Heart left ventricle (tissue), 16 donors: ENCODE data around the gene OSBPL10. TPM values are rescaled to one million over a fixed set of nuclear protein-coding genes. Genes with fewer than 3 reads are reported as not detected.

Experiments used
- ATAC-seq, 4 donors: fragments of 200-7000 bp; cut with Tn5 transposase; one replicate each; pipeline ENCODE4 v1.9.1; 2020 to 2022; ENCODE audit warnings: moderate library complexity in 4 of 4, mild to moderate bottlenecking in 3 of 4, moderate number of reproducible peaks in 1 of 4
- DNase-seq, 5 donors: peaks; one replicate each; pipeline ENCODE4 v3.0.0-alpha.2; 2020
- H3K27ac ChIP-seq, 12 donors: fragments of 200-600 bp; sonication (generic) in 4 of 12; one replicate each; pipeline versions ENCODE4 v1.5.0 to v1.8.0; 2016 to 2022; ENCODE audit warnings: mild to moderate bottlenecking in 2 of 12
- H3K27me3 ChIP-seq, 9 donors: fragments of 200-600 bp; sonication (generic) in 2 of 9; one replicate each; pipeline versions ENCODE4 v1.5.1 to v1.8.0; 2016 to 2022; ENCODE audit warnings: mild to moderate bottlenecking in 3 of 9
- H3K36me3 ChIP-seq, 9 donors: fragments of 200-600 bp; sonication (generic) in 2 of 9; one replicate each; pipeline versions ENCODE4 v1.5.0 to v1.8.0; 2018 to 2022; ENCODE audit warnings: mild to moderate bottlenecking in 2 of 9
- H3K4me1 ChIP-seq, 12 donors: fragments of 200-600 bp; sonication (generic) in 4 of 12; one replicate each; pipeline versions ENCODE4 v1.5.0 to v1.8.0; 2016 to 2022; ENCODE audit warnings: mild to moderate bottlenecking in 3 of 12
- H3K4me3 ChIP-seq, 12 donors: fragments of 200-600 bp; sonication (generic) in 4 of 12; one replicate each; pipeline versions ENCODE4 v1.5.0 to v1.8.0; 2017 to 2022; ENCODE audit warnings: mild to moderate bottlenecking in 9 of 12, moderate library complexity in 4 of 12
- H3K9me3 ChIP-seq, 12 donors: fragments of 200-600 bp; sonication (generic) in 4 of 12; one replicate each; pipeline versions ENCODE4 v1.5.0 to v1.8.0; 2016 to 2022; ENCODE audit warnings: mild to moderate bottlenecking in 1 of 12
- POLR2A ChIP-seq, 2 donors: fragments of 450-650 bp; IDR thresholded peaks; one replicate each; pipeline ENCODE4 v1.6.1; 2017; ENCODE audit warnings: antibody characterized with exemption in 2 of 2, mild to moderate bottlenecking in 2 of 2, moderate library complexity in 2 of 2
- WGBS, 4 donors: extraction: QIAGEN DNeasy Blood & Tissue Kit in 2 of 4; methylation state at CpG; one replicate each; pipeline versions ENCODE4 v1.1.5 to v1.1.7; 2013 to 2018; 5-methylcytosine and 5-hydroxymethylcytosine counted together
- intact Hi-C, 10 donors: fragments of 100-400 bp; cut with DNase I; formaldehyde crosslinking; loops; one replicate each; pipeline versions ENCODE4 v1.11.1 to v1.14.2; 2022
- polyA plus RNA-seq, 2 donors: library from polyadenylated mRNA; stranded (reverse); fragments of 200-250 nt; gene quantifications; one replicate each; pipeline ENCODE4 v1.2.3, GENCODE V29; 2013
- total RNA-seq, 9 donors: library from RNA; depleted of rRNA in 2 of 9; stranded (reverse); fragments of >200 nt in 2 of 9; fragmentation: NEBNext Ultra II Directional in 3 of 9; extraction: Animal tissue kit (Norgen Biotek cat#: 25700) in 3 of 9; gene quantifications; one replicate each; pipeline versions ENCODE4 v1.1.0 to v1.2.4, GENCODE V29; 2016 to 2023
- TF ChIP-seq, protein P1 (sequence below), 12 donors: fragments of 200-600 bp; sonication (generic) in 4 of 12; IDR thresholded peaks; one replicate each; pipeline versions ENCODE4 v1.5.0 to v1.8.0; 2018 to 2022; ENCODE audit warnings: antibody characterized with exemption in 12 of 12, mild to moderate bottlenecking in 5 of 12
- donor health status: ischemic (EF 13 %, LVEDD 7.1; RV severe dilation, severe dysfunction).
- donor health status: healthy with polysubstance abuse.
- donor health status: DM: no; HTN: yes; CAD: no.
- donor health status: DM: no; HTN: no; CAD: no.
- donor health status: ischemic (EF 25% LVEDD 6.9; RV normal size, moderate dysfunction).
- donor health status: ischemic (EF 25% LVEDD 5.7; RV mildly dilated, moderate dysfunction).
- donor health status: healthy.
- donor health status: DM: yes; HTN: yes; CAD: no.
- donor health status: ischemic (EF 35%, LVEDD 5.7; RV mildly dilated, moderate dysfunction).
- donor health status: nonischemic (EF 11% LVEDD 7.7; RV severe dilation, severe dysfunction).
- donor health status: DM: yes; HTN: yes; CAD: no.
- donor health status: PGD.
- donor health status: ischemic (EF 29% LVEDD 5.4; RV normal size, mild dysfunction).
- donor health status: nonischemic (EF 23%, LVEDD 6.1; RV moderate dilation, normal function).

Gene OSBPL10
- total and polyA plus RNA-seq, 11 donors: 1.3 to 12.7 (median 3.9) TPM

DNA sequence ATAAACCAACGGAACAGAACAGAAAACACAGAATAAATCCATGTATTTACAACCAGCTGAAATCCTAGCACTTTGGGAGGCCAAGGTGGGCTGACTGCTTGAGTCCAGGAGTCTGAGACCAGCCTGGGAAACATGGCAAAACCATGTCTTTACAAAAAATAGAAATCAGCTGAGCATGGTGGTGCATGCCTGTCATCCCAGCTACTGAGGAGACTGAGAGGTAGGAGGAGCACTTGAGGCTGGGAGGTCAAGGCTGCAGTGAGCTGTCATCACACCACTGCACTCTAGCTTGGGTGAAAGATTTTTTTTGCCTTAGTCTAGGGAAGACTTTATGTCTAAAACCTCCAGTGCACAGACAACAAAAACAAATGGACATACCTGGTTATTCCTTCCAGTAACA, 327.6 kb downstream of the OSBPL10 start:
- Histone ChIP-seq H3K27me3 (no peaks in the 10 kb centered on the region), H3K9me3 (peaks cover 0 to 91% (median 65%) of the 10 kb centered on the region in 12 donors), H3K4me3 (no peak overlapping the region), H3K36me3 (peaks cover 0 to under 1% (median 0%) of the 10 kb centered on the region in 9 donors), H3K27ac (no peak overlapping the region), H3K4me1 (no peaks in the 10 kb centered on the region)
- ATAC-seq: no peak
- no peak for DNase-seq
- intact Hi-C loops: no loop called here
- TF ChIP-seq, protein P1, sequence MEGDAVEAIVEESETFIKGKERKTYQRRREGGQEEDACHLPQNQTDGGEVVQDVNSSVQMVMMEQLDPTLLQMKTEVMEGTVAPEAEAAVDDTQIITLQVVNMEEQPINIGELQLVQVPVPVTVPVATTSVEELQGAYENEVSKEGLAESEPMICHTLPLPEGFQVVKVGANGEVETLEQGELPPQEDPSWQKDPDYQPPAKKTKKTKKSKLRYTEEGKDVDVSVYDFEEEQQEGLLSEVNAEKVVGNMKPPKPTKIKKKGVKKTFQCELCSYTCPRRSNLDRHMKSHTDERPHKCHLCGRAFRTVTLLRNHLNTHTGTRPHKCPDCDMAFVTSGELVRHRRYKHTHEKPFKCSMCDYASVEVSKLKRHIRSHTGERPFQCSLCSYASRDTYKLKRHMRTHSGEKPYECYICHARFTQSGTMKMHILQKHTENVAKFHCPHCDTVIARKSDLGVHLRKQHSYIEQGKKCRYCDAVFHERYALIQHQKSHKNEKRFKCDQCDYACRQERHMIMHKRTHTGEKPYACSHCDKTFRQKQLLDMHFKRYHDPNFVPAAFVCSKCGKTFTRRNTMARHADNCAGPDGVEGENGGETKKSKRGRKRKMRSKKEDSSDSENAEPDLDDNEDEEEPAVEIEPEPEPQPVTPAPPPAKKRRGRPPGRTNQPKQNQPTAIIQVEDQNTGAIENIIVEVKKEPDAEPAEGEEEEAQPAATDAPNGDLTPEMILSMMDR (IDR thresholded peaks at IDR 0.05): no peak
- no peak for TF ChIP-seq POLR2A (IDR thresholded peaks at IDR 0.05)
- 77 to 94% (median 88%) methylated on average over 1 of the region's 1 CpG for WGBS, 4 donors

DNA sequence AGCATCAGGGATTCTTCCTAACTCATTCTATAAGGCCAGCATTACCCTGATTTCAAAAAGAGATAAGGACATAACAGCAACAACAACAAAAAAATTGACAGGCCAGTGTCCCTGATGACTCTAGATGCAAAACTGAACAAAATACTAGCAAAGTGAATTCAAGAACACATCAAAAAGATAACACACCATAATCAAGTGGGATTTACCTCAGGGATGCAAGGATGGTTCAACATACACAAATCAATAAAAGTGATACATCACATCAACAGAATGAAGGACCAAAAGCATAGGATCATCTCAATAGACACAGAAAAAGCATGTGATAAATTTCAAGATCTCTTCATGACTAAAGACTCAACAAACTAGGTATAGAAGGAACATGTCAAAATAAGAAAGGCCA, 328.8 kb downstream of the OSBPL10 start:
- no peaks in the 10 kb centered on the region for H3K4me1 ChIP-seq
- no peak overlapping the region for H3K4me3 ChIP-seq
- ATAC-seq (no peak), DNase-seq (no peak)
- intact Hi-C loops: no loop called here
- peaks cover 0 to 90% (median 65%) of the 10 kb centered on the region in 12 donors for H3K9me3 ChIP-seq
- no peak overlapping the region for H3K27ac ChIP-seq
- no peaks in the 10 kb centered on the region for H3K27me3 ChIP-seq
- no peak for TF ChIP-seq POLR2A (IDR thresholded peaks at IDR 0.05)
- TF ChIP-seq, protein P1 (IDR thresholded peaks at IDR 0.05): no peak
- peaks cover 0 to 13% (median under 1%) of the 10 kb centered on the region in 9 donors for H3K36me3 ChIP-seq

DNA sequence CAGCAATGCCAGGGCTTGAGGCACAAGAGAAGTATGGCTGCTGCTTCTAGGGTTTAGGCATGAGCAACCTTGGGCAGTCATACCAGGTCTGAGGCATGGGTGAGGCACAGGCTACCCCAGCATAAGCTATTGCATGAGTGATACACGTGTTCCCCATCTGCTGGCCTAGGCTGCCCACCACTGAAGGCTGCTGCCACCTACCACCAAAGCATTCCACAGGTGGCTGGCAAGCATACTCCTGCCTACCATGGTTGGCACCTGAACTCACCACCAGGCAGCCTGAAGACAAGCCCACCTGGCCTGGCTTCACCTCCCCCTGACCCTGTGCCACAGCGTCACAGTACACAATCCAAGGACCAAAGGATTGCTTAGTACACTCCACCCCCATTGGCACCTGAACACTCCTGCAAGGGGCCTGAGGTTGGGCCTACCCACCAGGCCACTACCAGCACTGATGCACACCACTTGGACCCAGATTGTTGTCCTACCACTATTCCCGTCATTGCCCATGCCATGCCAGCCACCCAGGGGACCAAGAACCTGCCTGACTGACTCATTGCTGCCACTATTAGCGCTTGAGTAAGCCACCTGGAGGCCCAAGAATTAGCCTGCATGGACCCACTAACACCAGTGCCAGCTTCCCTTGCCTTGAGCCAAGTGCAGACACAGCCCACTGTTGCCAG, 332.6 kb downstream of the OSBPL10 start:
- Histone ChIP-seq H3K27ac (no peak overlapping the region), H3K4me1 (no peaks in the 10 kb centered on the region), H3K9me3 (peaks cover 0 to 51% (median 38%) of the 10 kb centered on the region in 12 donors), H3K27me3 (no peaks in the 10 kb centered on the region), H3K36me3 (peaks cover 0 to 16% (median 3%) of the 10 kb centered on the region in 9 donors), H3K4me3 (no peak overlapping the region)
- intact Hi-C loops: no loop called here
- no peak for DNase-seq
- WGBS, 4 donors: 95 to 97% (median 96%) methylated on average over 3 to 4 of the region's 4 CpGs
- TF ChIP-seq, protein P1 (IDR thresholded peaks at IDR 0.05): no peak
- no peak for TF ChIP-seq POLR2A (IDR thresholded peaks at IDR 0.05)
- ATAC-seq: peak in 1 of 4 donors; percentile 50

DNA sequence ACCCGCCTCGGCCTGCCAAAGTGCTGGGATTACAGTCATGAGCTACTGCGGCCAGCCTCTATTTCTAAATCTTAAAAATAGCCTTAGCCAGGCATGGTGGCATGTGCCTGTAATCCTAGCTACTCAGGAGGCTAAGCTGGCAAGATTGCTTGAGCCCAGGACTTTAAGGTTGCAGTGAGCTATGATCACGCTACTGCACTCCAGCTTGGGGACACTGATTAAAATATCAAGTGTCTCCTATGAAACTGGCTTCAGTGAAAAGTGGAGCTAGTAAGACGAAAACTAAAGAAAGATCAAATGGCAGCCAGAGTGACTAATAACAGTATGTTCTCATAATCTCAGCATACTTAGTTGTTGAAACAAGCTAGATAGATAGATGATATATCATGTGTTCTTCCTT, 335.8 kb downstream of the OSBPL10 start:
- Histone ChIP-seq H3K27me3 (no peaks in the 10 kb centered on the region), H3K4me3 (no peak overlapping the region), H3K36me3 (peaks cover 0 to 16% (median 3%) of the 10 kb centered on the region in 9 donors), H3K27ac (no peak overlapping the region), H3K9me3 (peaks cover 0 to 19% (median 10%) of the 10 kb centered on the region in 12 donors), H3K4me1 (no peaks in the 10 kb centered on the region)
- intact Hi-C loops: no loop called here
- no peak for TF ChIP-seq POLR2A (IDR thresholded peaks at IDR 0.05)
- TF ChIP-seq, protein P1 (IDR thresholded peaks at IDR 0.05): no peak
- 86 to 93% (median 88%) methylated on average over 5 of the region's 5 CpGs for WGBS, 4 donors
- ATAC-seq (no peak), DNase-seq (no peak)
